Peyer's patch (tissue), 4 donors: Measurements from ENCODE around the gene ENOX2. TPM values are rescaled to one million over a fixed set of nuclear protein-coding genes. Genes with fewer than 3 reads are reported as not detected.

ENCODE experiments used
- DNase-seq, 3 donors: peaks; one replicate each; pipeline ENCODE4 v3.0.0-alpha.2; 2017 to 2019
- H3K27ac ChIP-seq, 4 donors: fragments of 200-600 bp; sonication (generic); one replicate each; pipeline ENCODE4 v1.5.1; 2016 to 2019
- H3K27me3 ChIP-seq, 2 donors: fragments of 200-600 bp; sonication (generic); one replicate each; pipeline ENCODE4 v1.5.1; 2019
- H3K36me3 ChIP-seq, 3 donors: fragments of 200-600 bp; sonication (generic); one replicate each; pipeline ENCODE4 v1.5.1; 2016 to 2019
- H3K4me1 ChIP-seq, 4 donors: fragments of 200-600 bp; sonication (generic); one replicate each; pipeline ENCODE4 v1.5.1; 2016 to 2019
- H3K4me3 ChIP-seq, 4 donors: fragments of 200-600 bp; sonication (generic); 1 replicate in 3 of 4; 2 replicates in 1 of 4; pipeline ENCODE4 v1.5.1; 2016 to 2019; ENCODE audit warnings: mild to moderate bottlenecking in 1 of 4
- H3K9me3 ChIP-seq, 4 donors: fragments of 200-600 bp; sonication (generic); one replicate each; pipeline ENCODE4 v1.5.1; 2016 to 2019; ENCODE audit warnings: mild to moderate bottlenecking in 1 of 4
- CTCF ChIP-seq, 6 experiments: fragments of 450-650 bp in 4 of 6; fragments of 200-600 bp in 2 of 6; sonication (generic) in 1 of 6; IDR thresholded peaks; one replicate each; pipeline ENCODE4 v1.5.1; 2017 to 2019; ENCODE audit warnings: antibody characterized with exemption in 6 of 6, mild to moderate bottlenecking in 3 of 6, moderate library complexity in 1 of 6
- POLR2A ChIP-seq, 2 donors: fragments of 450-650 bp; IDR thresholded peaks; one replicate each; pipeline ENCODE4 v1.5.1; 2017; ENCODE audit warnings: antibody characterized with exemption in 2 of 2, mild to moderate bottlenecking in 2 of 2, moderate library complexity in 2 of 2
- total RNA-seq, 4 donors: library from RNA; depleted of rRNA; stranded (reverse); fragments of >200 nt; gene quantifications; one replicate each; pipeline ENCODE4 v1.1.0, GENCODE V29; 2016

The ENOX2 gene
- total RNA-seq, 4 donors from 2014 or later: 4.7 to 12.4 (median 9.8) TPM

- TF ChIP-seq CTCF (IDR thresholded peaks at IDR 0.05) (no peak), POLR2A (IDR thresholded peaks at IDR 0.05) (no peak)
- Histone ChIP-seq H3K9me3 (no peaks in the 10 kb centered on the region), H3K36me3 (no peaks in the 10 kb centered on the region), H3K4me1 (no peaks in the 10 kb centered on the region), H3K4me3 (no peak overlapping the region), H3K27ac (no peak overlapping the region), H3K27me3 (no peaks in the 10 kb centered on the region)
- DNase-seq: no peak
These were observed 198.7 kb downstream of the ENOX2 start for GRCh38 chrX:130704053-130705038.

- H3K27me3 ChIP-seq: no peaks in the 10 kb centered on the region
- H3K9me3 ChIP-seq: no peaks in the 10 kb centered on the region
- no peak for TF ChIP-seq CTCF (IDR thresholded peaks at IDR 0.05)
- TF ChIP-seq POLR2A (IDR thresholded peaks at IDR 0.05): no peak
- DNase-seq: no peak
- H3K36me3 ChIP-seq: no peaks in the 10 kb centered on the region
- H3K4me3 ChIP-seq: no peak overlapping the region
- H3K27ac ChIP-seq: no peak overlapping the region
- no peaks in the 10 kb centered on the region for H3K4me1 ChIP-seq
These were observed 199.9 kb downstream of the ENOX2 start for GRCh38 chrX:130702867-130703707.

GRCh38 chrX:130700629-130701028 is 202.4 kb downstream of the ENOX2 start:
- TF ChIP-seq POLR2A (IDR thresholded peaks at IDR 0.05) (no peak), CTCF (IDR thresholded peaks at IDR 0.05) (no peak)
- H3K27me3 ChIP-seq: no peaks in the 10 kb centered on the region
- no peak for DNase-seq

GRCh38 chrX:130699618-130700017 is 203.4 kb downstream of the ENOX2 start:
- TF ChIP-seq CTCF (IDR thresholded peaks at IDR 0.05) (no peak), POLR2A (IDR thresholded peaks at IDR 0.05) (no peak)
- H3K36me3 ChIP-seq: no peaks in the 10 kb centered on the region
- no peak overlapping the region for H3K27ac ChIP-seq

More at GRCh38 chrX:130700629-130701028, 202.4 kb downstream of the ENOX2 start:
- no peak overlapping the region for H3K27ac ChIP-seq
- no peaks in the 10 kb centered on the region for H3K4me1 ChIP-seq
- H3K4me3 ChIP-seq: no peak overlapping the region
- H3K9me3 ChIP-seq: no peaks in the 10 kb centered on the region
- no peaks in the 10 kb centered on the region for H3K36me3 ChIP-seq

GRCh38 chrX:130696542-130696941 is 206.5 kb downstream of the ENOX2 start:
- H3K36me3 ChIP-seq: no peaks in the 10 kb centered on the region
- no peak for DNase-seq
- no peaks in the 10 kb centered on the region for H3K9me3 ChIP-seq
- no peak overlapping the region for H3K27ac ChIP-seq
- H3K4me3 ChIP-seq: no peak overlapping the region
- H3K4me1 ChIP-seq: no peaks in the 10 kb centered on the region
- no peaks in the 10 kb centered on the region for H3K27me3 ChIP-seq
- TF ChIP-seq POLR2A (IDR thresholded peaks at IDR 0.05): no peak
- TF ChIP-seq CTCF (IDR thresholded peaks at IDR 0.05): no peak

More at GRCh38 chrX:130699618-130700017, 203.4 kb downstream of the ENOX2 start:
- Histone ChIP-seq H3K4me3 (no peak overlapping the region), H3K27me3 (no peaks in the 10 kb centered on the region), H3K4me1 (no peaks in the 10 kb centered on the region), H3K9me3 (no peaks in the 10 kb centered on the region)
- no peak for DNase-seq
